ENCODE data around the gene TARP.

The TARP gene

DNA sequence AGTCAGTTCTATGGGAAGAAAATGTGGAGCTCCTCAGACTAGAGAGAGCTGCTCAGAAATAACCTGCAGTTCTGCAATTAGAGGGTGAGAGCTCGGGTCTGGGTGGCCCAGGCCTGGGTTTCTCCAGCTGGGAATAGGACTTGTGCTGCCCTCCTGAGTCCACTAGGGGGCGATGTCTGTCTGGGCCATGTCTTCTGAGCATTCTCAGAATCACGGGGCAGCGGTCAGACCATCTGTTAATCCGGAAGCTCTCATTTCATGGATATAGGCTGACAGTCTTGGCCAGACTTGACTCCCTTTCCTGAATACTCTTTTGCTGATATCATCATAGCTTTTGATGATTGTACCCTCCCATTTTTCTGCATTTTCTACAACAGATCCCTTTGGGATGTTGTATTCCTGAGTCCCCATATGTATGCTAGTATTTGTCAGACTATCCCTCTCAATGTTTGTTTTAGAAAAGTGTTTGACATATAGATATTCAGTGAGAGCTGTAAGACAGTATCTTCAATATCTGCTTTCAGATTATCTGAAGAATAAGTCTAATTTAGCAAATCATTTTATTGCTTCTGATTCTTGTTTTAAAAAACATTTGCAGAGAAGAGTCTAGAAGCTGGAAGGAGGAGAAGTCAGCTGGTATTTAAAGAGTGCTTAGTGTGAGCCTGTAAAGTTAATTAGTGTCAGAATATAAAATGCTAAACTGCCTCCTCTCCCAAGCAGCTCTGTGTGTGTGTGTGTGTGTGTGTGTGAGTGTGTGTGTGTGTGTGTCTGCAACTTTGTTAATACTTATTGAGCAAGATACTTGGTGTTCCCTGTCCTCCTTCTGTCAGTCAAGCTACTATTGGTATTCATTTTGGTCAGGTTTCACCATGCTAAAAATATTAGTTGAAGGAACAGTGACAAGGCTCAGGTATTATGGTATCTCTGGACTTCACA, 57.4 kb downstream of the TARP start:
- DNase-seq (ENCODE audit: low spot score), result peak; percentile 34

DNA sequence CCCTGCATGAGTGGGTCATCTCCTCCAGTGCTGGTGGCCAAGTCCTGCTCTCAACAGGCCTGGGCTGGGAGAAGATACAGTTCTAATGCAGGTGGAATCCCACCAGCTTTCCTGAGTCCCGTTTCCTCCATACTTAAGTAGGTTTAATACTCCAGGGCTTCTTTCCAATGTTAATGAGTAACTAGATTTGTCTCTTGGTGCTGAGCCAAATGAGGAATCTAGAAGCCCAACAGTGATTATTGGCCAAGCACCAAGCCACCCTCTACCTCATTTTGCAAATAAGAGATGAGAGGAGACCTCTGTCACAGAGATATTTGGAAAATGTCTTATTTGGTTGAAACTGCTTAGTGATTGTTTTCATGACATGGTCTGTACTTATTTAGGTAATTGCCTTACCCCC, 58.3 kb downstream of the TARP start:
- DNase-seq (ENCODE audit: low spot score), result no peak

DNA sequence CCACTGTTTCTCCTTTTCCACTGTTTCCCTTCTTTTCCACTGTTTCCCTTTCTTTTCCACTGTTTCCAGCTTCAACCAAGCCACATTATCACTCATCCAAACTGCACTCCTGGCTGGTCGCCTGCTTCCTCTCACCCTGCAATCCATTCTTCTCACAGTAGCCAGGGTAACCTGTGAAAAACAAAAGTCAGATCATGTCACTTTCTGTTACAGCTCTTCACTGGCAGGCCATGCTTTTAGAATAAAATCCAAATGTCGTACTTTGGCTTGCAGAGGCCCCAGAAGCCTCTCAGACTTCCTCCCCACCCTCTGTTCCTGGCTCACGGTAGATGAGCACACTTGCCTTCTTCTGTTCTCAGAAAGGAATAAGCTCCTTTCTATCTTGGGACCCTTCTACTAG, 61.5 kb downstream of the TARP start:
- no peak for DNase-seq (ENCODE audit: low spot score)

DNA sequence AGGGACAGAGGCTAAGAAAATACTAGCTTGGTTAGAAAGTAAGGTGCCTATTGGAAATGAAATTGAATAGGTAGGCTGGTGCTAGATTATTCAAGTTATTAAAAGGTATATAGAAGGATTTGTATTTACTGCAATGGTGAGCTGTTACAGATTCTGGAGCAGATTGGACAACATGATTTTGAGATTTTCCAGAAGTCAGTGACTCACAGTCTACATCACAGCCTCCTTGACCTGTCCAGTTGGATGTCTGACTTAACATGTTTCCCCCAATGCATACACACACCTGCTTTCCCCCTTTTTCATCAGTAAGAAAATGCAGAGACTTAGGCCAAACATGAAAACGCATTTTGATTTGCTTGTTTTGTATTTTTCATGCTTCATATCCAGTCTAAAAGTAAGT, 62.0 kb downstream of the TARP start:
- no peak for DNase-seq (ENCODE audit: low spot score)
